ENCODE measurements around the gene RHEBL1.

GRCh38 chr12:49020441-49020840, 49.3 kb downstream of the RHEBL1 start:
- no peak for TF ChIP-seq POLR2A (IDR thresholded peaks at IDR 0.05)
- TF ChIP-seq CTCF (IDR thresholded peaks at IDR 0.05) = no peak

Data from body of pancreas (tissue), 4 donors.